GM21515 (cell line): ENCODE data around the gene FSD1L.

Source experiments
- ATAC-seq: cut with Tn5 transposase; IDR thresholded peaks from one replicate; pipeline ENCODE4 v1.9.1; 2021; ENCODE audit not compliant: unreplicated experiment

FSD1L gene

GRCh38 chr9:105447814-105448812 is at the start of gene FSD1L:
Gene FSD1L, plus strand, starts transcription at chr9:105448034. Its CDS starts 187 bp downstream, at chr9:105448221.
- peak; percentile 95 for ATAC-seq

GRCh38 chr9:105399117-105399516 is 48.7 kb upstream of the FSD1L start:
- no peak for ATAC-seq

GRCh38 chr9:105401651-105402050 is 46.2 kb upstream of the FSD1L start:
- no peak for ATAC-seq

GRCh38 chr9:105403552-105404248 is 44.1 kb upstream of the FSD1L start:
- no peak for ATAC-seq

DNA sequence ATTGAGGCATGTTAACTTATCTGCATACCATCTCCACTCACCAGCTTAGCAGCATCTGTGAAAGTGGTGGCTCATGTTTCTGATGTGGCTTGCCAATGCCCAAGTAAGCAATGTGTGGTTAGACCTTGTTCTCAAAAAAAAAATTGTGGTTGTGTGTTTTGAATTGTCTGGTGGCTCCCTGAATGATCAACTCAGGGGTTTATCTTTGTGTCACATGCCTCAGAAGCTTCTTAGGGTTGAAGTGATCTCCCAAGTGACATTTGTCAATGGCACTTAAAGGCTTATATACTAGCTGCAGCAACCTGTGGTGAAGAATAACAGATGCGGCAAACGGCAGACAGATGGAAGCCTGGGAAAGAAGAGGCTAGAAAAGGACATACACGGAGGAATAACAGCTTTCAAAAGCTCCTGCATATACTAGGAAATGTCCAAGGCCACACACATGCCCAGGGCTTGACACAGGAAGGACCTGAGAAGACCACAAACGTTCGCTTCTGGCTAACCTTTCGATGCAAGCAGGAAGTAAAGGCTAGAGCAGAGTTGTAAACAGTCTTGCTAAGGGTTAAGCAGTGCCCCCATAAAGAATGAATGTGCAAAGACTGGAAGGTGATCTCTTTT is 42.2 kb upstream of the FSD1L start:
- peak; percentile 87 for ATAC-seq

DNA sequence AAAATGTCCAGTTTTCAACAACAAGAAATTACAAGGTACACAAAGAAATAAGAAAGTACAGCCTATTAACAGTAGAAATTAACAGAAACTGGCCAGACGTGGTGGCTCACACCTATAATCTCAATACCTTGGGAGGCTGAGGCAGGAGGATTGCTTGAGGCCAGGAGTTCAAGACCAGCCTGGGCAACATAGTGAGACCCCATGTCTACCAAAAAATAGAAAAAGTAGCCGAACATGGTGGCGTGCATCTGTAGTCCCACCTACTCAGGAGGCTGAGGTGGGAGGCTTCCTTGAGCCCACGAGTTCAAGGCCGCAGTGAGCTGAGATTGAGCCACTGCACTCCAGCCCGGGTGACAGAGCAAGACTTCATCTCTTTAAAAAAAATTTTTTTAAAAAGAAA is 41.5 kb upstream of the FSD1L start:
- no peak for ATAC-seq

- ATAC-seq = no peak
Observed at GRCh38 chr9:105413525-105413924, 34.3 kb upstream of the FSD1L start.

GRCh38 chr9:105414947-105415661 is 32.7 kb upstream of the FSD1L start:
- ATAC-seq = peak; percentile 68

DNA sequence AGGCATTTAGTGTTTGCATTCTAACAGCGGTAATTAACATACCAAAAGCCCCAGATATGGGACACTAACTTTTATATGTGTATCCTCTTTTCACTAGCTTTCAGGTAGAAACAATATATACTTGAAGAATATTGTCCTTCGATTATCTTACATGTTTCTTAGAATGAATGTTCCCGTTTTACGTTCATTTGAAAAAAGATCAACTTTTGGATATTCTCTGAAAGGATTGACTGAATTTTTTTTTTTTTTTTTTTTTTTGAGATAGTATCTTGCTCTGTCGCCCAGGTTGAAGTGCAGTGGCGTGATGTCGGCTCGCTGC is 32.2 kb upstream of the FSD1L start:
- no peak for ATAC-seq

DNA sequence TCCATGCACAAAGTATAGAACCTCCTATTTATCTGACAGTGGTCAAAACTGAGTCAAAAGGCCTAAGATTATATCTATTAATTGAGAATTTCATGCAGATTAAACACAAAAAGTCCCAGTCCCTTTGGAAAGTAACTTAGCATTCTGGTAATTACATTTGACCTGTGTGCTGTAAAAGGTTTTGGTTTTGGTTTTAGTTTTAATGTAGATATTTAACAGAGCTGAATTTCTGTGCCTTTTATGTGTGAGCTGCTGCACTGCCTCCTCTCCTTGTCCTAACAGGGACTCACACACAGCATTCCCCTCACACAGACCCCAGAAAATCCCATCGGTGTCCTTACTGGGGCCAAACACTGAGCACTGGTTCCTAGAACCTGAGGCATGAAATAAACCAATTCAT is 31.0 kb upstream of the FSD1L start:
- peak; percentile 76 for ATAC-seq

GRCh38 chr9:105418588-105419500 is 29.0 kb upstream of the FSD1L start:
- ATAC-seq = no peak

DNA sequence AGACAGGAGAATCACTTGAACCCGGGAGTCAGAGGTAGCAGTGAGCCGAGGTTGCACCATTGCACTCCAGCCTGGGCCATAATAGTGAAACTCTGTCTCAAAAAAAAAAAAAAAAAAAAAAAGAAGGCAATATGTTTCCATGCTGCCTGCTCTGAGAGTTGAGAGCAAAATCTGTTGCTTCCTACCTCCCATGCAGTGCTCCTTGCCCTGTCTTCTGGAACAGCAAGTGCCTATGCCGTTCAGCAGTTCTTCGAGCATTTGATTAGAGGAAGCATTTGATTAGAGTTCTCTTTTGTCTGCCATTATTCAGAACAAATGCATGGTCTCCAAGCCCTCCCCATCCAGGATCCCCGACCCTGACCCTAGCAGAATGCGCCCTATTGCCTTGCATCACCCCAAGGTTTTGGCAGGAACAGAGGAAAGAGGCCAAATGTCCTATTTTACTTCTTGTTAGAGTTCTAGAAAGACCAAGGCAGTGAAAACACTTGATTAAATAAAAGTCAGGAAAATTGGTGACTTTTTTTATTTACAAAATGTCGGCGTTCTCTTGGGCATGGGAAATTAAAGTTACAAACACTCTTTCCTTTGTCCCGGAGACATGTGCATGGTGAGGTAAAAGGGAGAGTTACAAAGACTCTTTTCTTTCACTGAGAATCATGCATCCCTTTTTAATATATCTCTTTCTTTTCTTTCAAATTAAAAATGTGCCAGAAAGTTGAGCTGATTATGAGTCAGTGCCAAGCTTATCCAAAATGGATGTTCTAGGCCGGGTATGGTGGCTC is 27.8 kb upstream of the FSD1L start:
- ATAC-seq = no peak

GRCh38 chr9:105421154-105421553 is 26.7 kb upstream of the FSD1L start:
- no peak for ATAC-seq

DNA sequence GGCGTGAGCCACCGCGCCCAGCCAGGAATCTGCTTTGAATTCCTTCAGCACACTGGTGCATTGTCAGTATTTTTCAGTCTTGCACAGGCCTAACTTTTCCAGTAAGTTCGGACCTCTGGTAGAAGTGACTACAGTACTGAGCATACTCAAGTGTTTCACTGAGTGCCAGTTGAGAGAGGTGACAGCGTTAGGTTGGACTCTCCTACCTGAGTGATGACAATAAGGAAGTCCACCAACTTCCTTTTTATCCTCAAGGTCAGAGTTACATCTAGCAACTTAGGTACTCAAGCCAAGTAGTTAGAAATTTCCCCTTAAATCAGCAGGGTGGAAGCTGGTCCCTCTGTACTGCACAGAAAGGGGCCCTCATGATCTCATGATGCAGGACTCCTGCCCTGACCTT is 26.0 kb upstream of the FSD1L start:
- ATAC-seq = no peak

GRCh38 chr9:105425816-105426433 is 21.9 kb upstream of the FSD1L start:
- ATAC-seq = peak; percentile 69

- no peak for ATAC-seq
Observed at GRCh38 chr9:105426657-105427056, 21.2 kb upstream of the FSD1L start.

- no peak for ATAC-seq
Observed at GRCh38 chr9:105431424-105432246, 16.2 kb upstream of the FSD1L start.

- no peak for ATAC-seq
Observed at GRCh38 chr9:105432247-105432842, 15.5 kb upstream of the FSD1L start.
